Aorta (tissue), 5 donors: ENCODE data around the gene FGF13. TPM values are rescaled to one million over a fixed set of nuclear protein-coding genes. Genes with fewer than 3 reads are reported as not detected.

Experiments
- ATAC-seq: fragments of 200-7000 bp; cut with Tn5 transposase; one replicate; pipeline ENCODE4 v1.9.1; 2022; ENCODE audit warnings: moderate library complexity; ENCODE audit not compliant: low FRiP score
- DNase-seq, 2 donors: peaks; one replicate each; pipeline ENCODE4 v3.0.0-alpha.2; 2020
- H3K27ac ChIP-seq, 2 donors: one replicate each; pipeline ENCODE4 v1.5.1; 2013; ENCODE audit warnings: low read length in 2 of 2, mild to moderate bottlenecking in 2 of 2, moderate library complexity in 2 of 2, control low read depth in 1 of 2, inconsistent platforms in 1 of 2, low read depth in 1 of 2
- H3K27me3 ChIP-seq, 2 donors: one replicate each; pipeline ENCODE4 v1.6.1; 2013; ENCODE audit warnings: control low read depth in 1 of 2, low read length in 1 of 2, mild to moderate bottlenecking in 1 of 2, moderate library complexity in 1 of 2; ENCODE audit not compliant: insufficient read depth in 2 of 2, control insufficient read depth in 1 of 2
- H3K36me3 ChIP-seq, 2 donors: one replicate each; pipeline ENCODE4 v1.6.1; 2013; ENCODE audit warnings: control low read depth in 1 of 2, low read length in 1 of 2, mild to moderate bottlenecking in 1 of 2; ENCODE audit not compliant: insufficient read depth in 2 of 2, control insufficient read depth in 1 of 2
- H3K4me1 ChIP-seq, 2 donors: one replicate each; pipeline ENCODE4 v1.6.1; 2013; ENCODE audit warnings: low read length in 2 of 2, control low read depth in 1 of 2, mild to moderate bottlenecking in 1 of 2, moderate library complexity in 1 of 2; ENCODE audit not compliant: insufficient read depth in 2 of 2, control insufficient read depth in 1 of 2
- H3K4me3 ChIP-seq, 2 donors: one replicate each; pipeline ENCODE4 v1.5.1; 2013; ENCODE audit warnings: low read length in 2 of 2, control low read depth in 1 of 2, mild to moderate bottlenecking in 1 of 2
- H3K9me3 ChIP-seq: one replicate; pipeline ENCODE4 v1.6.1; 2013; ENCODE audit warnings: mild to moderate bottlenecking, low read length; ENCODE audit not compliant: control insufficient read depth
- WGBS, 2 donors: extraction: QIAGEN DNeasy Blood & Tissue Kit; methylation state at CpG; one replicate each; pipeline ENCODE4 v1.1.7; 2013; 5-methylcytosine and 5-hydroxymethylcytosine counted together
- intact Hi-C, 2 donors: fragments of 100-400 bp; cut with DNase I; formaldehyde crosslinking; loops; one replicate each; pipeline versions ENCODE4 v1.14.2 to v1.15.0; 2022
- polyA plus RNA-seq, 2 donors: library from polyadenylated mRNA; stranded (reverse); fragments of 200-250 nt; gene quantifications; one replicate each; pipeline ENCODE4 v1.2.3, GENCODE V29; 2013
- total RNA-seq, 2 donors: library from RNA; stranded (reverse); fragmentation: NEBNext Ultra II Directional; extraction: Animal tissue kit (Norgen Biotek cat#: 25700); gene quantifications; one replicate each; pipeline ENCODE4 v1.2.1, GENCODE V29; 2021
- donor health status: healthy with polysubstance abuse.
- donor health status: Bipolar disorder and iron deficiency.
- donor health status: DM: no; HTN: no; CAD: no.
- donor health status: DM: no; HTN: no; CAD: no.
- donor health status: DM: yes; HTN: yes; CAD: no.

FGF13 gene
- total and polyA plus RNA-seq, 4 donors = 12.9 to 18.3 (median 14.1) TPM

DNA sequence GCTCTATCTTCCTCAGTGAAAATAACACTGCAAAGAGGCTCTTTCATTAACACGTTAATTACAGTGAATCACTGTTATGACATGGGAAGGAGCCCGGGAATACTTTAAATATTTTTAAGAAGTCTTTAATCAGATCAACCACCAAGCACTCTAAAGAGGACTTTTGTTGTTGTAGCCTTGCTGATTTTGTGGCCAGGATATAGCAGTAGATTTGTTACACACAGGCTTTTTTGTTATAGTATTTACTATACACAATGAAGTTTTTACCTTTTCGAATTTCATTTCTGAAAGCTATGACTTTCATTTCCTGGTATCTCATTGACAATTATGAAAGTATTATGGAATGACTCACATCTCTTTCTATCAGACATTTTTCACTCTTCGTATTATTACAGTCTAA lies 20.3 kb downstream of the FGF13 start:
- DNase-seq = no peak
- H3K4me1 ChIP-seq = no peaks in the 10 kb centered on the region
- no peak overlapping the region for H3K27ac ChIP-seq
- H3K27me3 ChIP-seq = no peaks in the 10 kb centered on the region
- no peak overlapping the region for H3K4me3 ChIP-seq
- ATAC-seq = no peak
- H3K9me3 ChIP-seq = no peaks in the 10 kb centered on the region
- WGBS, 2 donors = 18 to 32% methylated on average over 4 of the region's 4 CpGs
- intact Hi-C loops = no loop called here
- no peaks in the 10 kb centered on the region for H3K36me3 ChIP-seq

DNA sequence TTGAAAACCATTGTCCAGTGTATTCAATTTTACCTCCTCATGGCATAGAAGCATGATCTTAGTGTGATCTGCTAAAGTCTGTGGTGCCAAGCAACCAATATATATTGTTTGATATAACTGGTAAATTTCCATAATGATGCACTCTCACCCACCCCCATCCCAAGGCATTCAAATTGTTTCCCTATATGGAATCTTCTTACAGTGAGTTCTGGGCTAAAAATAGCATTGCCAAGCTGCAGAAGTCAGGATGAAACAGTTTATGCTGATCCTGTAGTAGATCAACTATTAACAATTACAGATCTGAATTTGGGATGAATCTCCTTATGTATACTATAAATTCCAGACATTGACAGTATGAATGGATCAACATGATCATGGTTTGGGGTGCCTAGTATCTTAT lies 20.9 kb downstream of the FGF13 start:
- H3K36me3 ChIP-seq = no peaks in the 10 kb centered on the region
- H3K9me3 ChIP-seq = no peaks in the 10 kb centered on the region
- H3K4me1 ChIP-seq = no peaks in the 10 kb centered on the region
- ATAC-seq (no peak), DNase-seq (no peak)
- H3K27ac ChIP-seq = no peak overlapping the region
- intact Hi-C loops = no loop called here
- H3K27me3 ChIP-seq = no peaks in the 10 kb centered on the region
- no peak overlapping the region for H3K4me3 ChIP-seq

DNA sequence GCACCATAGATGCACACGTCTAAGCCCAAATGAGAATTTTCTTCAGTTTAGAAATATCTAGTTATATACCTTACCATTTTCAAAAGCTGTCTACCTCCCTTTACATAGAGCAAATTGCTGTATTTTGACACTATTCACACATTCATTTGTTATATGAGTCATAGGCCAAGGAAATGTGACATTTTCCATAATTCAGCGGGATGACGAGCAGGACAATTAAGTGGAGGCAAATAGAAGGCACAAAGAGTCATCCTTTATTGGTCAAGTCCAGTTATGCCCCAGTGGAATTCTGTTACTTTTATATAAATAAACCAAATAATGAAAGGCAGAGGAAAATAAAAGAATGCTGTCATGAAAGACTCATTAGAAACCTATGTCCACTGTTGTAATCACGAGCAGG lies 27.9 kb downstream of the FGF13 start:
- Histone ChIP-seq H3K4me3 (no peak overlapping the region), H3K36me3 (no peaks in the 10 kb centered on the region), H3K9me3 (no peaks in the 10 kb centered on the region), H3K4me1 (no peaks in the 10 kb centered on the region), H3K27ac (no peak overlapping the region), H3K27me3 (no peaks in the 10 kb centered on the region)
- DNase-seq (no peak), ATAC-seq (no peak)
- intact Hi-C loops = no loop called here
- 62 to 89% methylated on average over 4 of the region's 4 CpGs for WGBS, 2 donors

DNA sequence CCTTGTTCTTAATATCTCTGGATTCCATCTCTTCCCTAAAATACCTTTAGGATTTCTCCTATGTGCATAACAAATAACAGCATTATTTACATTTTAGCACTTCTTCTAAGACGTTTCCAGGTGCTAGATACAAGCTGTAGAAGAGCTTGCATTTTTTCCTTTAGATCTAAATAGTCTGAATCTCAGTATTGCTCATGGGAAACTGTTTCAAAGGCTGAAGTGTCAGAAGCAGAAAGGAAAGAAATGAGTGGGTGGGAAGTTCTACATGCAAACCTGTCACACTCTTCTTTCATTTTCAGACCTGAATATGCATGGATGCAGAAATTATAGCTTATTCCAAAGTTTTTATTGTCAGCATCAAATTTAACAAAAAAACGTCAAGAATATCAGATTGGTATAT lies 41.8 kb downstream of the FGF13 start:
- DNase-seq (no peak), ATAC-seq (no peak)
- Histone ChIP-seq H3K27me3 (no peaks in the 10 kb centered on the region), H3K36me3 (no peaks in the 10 kb centered on the region), H3K4me3 (no peak overlapping the region), H3K4me1 (no peaks in the 10 kb centered on the region), H3K9me3 (no peaks in the 10 kb centered on the region), H3K27ac (no peak overlapping the region)
- intact Hi-C loops = no loop called here
- WGBS, 2 donors = 38 to 57% methylated on average over 2 of the region's 2 CpGs

DNA sequence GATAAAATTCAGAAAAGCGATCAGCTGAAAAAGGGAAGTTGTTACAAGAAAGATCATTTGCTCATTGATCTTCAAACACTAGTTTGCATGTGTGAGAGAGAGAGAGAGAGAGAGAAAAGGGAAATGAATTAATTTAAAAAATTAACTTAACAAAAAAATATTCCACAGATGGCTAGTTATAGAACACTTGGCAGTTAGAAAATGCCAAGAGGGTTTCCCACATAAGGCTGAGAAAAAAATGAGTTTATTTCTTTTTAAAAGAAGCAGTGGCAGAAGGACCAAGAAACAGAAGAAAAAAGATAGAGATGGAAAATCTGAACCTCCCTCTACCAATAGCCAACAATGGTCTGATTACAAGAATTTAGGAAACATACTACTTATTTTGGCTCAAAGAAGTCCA lies 47.1 kb downstream of the FGF13 start:
- Histone ChIP-seq H3K27me3 (no peaks in the 10 kb centered on the region), H3K4me1 (no peaks in the 10 kb centered on the region), H3K4me3 (no peak overlapping the region), H3K36me3 (no peaks in the 10 kb centered on the region), H3K9me3 (no peaks in the 10 kb centered on the region), H3K27ac (no peak overlapping the region)
- DNase-seq (no peak), ATAC-seq (no peak)
- intact Hi-C loops = no loop called here
- 85 to 98% methylated on average over 1 of the region's 1 CpG for WGBS, 2 donors

DNA sequence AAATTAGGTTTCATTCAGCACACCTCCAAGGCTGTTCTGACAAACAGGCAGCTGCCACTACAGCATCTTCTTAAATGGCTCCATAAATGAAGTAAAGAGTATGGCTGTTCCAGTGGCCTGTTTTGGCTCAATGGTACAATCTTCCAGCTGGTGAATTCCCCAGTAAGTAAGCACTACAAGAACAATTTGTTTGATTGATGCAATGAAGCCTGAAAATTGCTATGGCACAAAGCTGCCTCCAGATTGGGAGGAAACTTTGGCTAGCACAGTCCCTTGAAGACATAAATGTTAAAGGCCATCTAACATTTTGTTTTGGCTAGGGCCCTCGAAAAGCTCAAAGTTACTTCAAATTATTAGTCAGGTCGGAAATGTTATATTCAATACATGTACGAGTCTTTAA lies 47.5 kb downstream of the FGF13 start:
- no peaks in the 10 kb centered on the region for H3K4me1 ChIP-seq
- no peak for DNase-seq
- H3K4me3 ChIP-seq = no peak overlapping the region
- intact Hi-C loops = no loop called here
- no peaks in the 10 kb centered on the region for H3K27me3 ChIP-seq
- WGBS, 2 donors = 71 to 95% methylated on average over 3 of the region's 3 CpGs
- no peak overlapping the region for H3K27ac ChIP-seq
- H3K9me3 ChIP-seq = no peaks in the 10 kb centered on the region
- ATAC-seq = no peak
- H3K36me3 ChIP-seq = no peaks in the 10 kb centered on the region

DNA sequence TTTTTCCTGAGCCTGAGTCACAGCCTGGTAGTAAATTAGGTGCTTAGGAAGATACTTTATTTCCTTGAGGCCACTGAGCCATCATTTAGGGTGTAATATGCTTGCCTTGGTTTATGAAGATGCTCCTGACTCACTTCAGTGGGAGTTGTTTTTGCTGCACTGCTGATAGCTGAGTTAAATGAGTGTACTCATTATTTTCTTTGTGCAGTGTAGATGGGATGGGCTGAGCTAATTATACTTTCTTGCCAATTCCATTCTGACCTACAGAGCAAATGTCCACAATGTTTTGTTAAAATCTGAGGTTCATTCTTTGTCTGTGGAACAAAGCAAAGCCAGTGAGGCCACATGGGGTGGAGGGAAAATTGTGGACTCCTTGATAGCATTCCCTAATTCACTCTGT lies 60.0 kb downstream of the FGF13 start:
- no peak overlapping the region for H3K27ac ChIP-seq
- intact Hi-C loops = no loop called here
- no peaks in the 10 kb centered on the region for H3K4me1 ChIP-seq
- no peaks in the 10 kb centered on the region for H3K36me3 ChIP-seq
- H3K9me3 ChIP-seq = no peaks in the 10 kb centered on the region
- H3K27me3 ChIP-seq = no peaks in the 10 kb centered on the region
- ATAC-seq (no peak), DNase-seq (no peak)
- no peak overlapping the region for H3K4me3 ChIP-seq

DNA sequence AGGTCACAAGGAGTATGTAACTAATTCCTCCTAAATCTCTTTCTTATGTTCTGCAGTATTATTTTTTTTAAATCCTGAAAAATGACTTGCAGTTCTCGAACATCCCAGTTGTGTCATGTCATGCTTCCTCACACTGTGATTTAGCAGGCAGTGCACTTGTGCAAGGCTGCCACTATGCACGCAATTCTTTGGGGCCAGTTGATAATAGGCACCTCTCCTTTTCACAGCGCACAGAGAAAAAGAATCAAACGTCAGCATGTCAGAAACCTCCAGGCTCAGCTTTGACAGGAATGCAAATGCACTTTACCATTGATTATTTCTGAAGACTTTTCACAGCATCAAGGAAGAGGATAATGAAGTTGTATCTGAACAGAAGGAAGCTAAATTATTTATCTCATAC lies 62.9 kb downstream of the FGF13 start:
- ATAC-seq (no peak), DNase-seq (no peak)
- WGBS, 2 donors = 54 to 76% methylated on average over 4 of the region's 4 CpGs
- H3K4me3 ChIP-seq = no peak overlapping the region
- H3K27me3 ChIP-seq = no peaks in the 10 kb centered on the region
- no peaks in the 10 kb centered on the region for H3K4me1 ChIP-seq
- intact Hi-C loops = no loop called here
- H3K27ac ChIP-seq = no peak overlapping the region
- H3K36me3 ChIP-seq = no peaks in the 10 kb centered on the region
- H3K9me3 ChIP-seq = no peaks in the 10 kb centered on the region

DNA sequence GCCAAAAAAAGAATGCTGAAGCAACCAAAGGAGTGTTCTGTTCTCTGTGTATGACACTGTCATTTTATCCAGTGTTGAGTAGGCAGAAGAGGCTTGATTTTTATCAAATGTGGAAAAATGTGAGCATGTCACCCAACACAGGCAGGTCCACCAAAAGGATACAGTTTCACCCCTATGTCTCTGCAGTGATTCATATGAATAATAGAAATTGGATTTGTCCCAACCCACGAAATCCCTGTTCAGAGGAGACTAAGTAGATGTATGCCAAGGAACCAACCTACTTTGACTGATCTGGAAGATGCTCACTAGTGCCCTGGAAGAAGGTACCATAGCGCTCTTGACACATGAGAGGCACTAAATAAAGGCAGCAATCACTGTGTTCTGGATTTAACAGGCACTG lies 72.5 kb downstream of the FGF13 start:
- H3K9me3 ChIP-seq = no peaks in the 10 kb centered on the region
- DNase-seq (no peak), ATAC-seq (no peak)
- H3K4me1 ChIP-seq = peaks cover 0 to 4% of the 10 kb centered on the region in 2 donors
- no peak overlapping the region for H3K4me3 ChIP-seq
- no peak overlapping the region for H3K27ac ChIP-seq
- no peaks in the 10 kb centered on the region for H3K27me3 ChIP-seq
- intact Hi-C loops = no loop called here
- no peaks in the 10 kb centered on the region for H3K36me3 ChIP-seq
- 49 to 53% methylated on average over 2 of the region's 2 CpGs for WGBS, 2 donors
